GM21367 (cell line): ENCODE results near the gene PCSK5.

ENCODE experiments used
- ATAC-seq: cut with Tn5 transposase; IDR thresholded peaks from one replicate; pipeline ENCODE4 v1.9.1; 2021; ENCODE audit not compliant: unreplicated experiment

The PCSK5 gene

GRCh38 chr9:75998096-75998780 lies 107.8 kb downstream of the PCSK5 start:
- no peak for ATAC-seq

GRCh38 chr9:76001459-76001858 lies 111.0 kb downstream of the PCSK5 start:
- ATAC-seq = no peak

GRCh38 chr9:76003041-76003440 lies 112.6 kb downstream of the PCSK5 start:
- no peak for ATAC-seq

GRCh38 chr9:76004526-76004925 lies 114.1 kb downstream of the PCSK5 start:
- ATAC-seq = peak; percentile 58

GRCh38 chr9:76007935-76008334 lies 117.5 kb downstream of the PCSK5 start:
- ATAC-seq = no peak

- no peak for ATAC-seq
These were observed 123.3 kb downstream of the PCSK5 start for GRCh38 chr9:76013809-76014208.

GRCh38 chr9:76018235-76018634 lies 127.8 kb downstream of the PCSK5 start:
- ATAC-seq = no peak

GRCh38 chr9:76018761-76019160 lies 128.3 kb downstream of the PCSK5 start:
- ATAC-seq = no peak

- no peak for ATAC-seq
These were observed 130.2 kb downstream of the PCSK5 start for GRCh38 chr9:76020652-76021051.

GRCh38 chr9:76022317-76022716 lies 131.8 kb downstream of the PCSK5 start:
- no peak for ATAC-seq

- ATAC-seq = no peak
These were observed 133.3 kb downstream of the PCSK5 start for GRCh38 chr9:76023715-76024195.

- ATAC-seq = no peak
These were observed 134.8 kb downstream of the PCSK5 start for GRCh38 chr9:76025286-76025685.

GRCh38 chr9:76026796-76027195 lies 136.3 kb downstream of the PCSK5 start:
- no peak for ATAC-seq

GRCh38 chr9:76027416-76027815 lies 136.9 kb downstream of the PCSK5 start:
- no peak for ATAC-seq

- no peak for ATAC-seq
These were observed 137.4 kb downstream of the PCSK5 start for GRCh38 chr9:76027861-76028260.

- ATAC-seq = no peak
These were observed 141.7 kb downstream of the PCSK5 start for GRCh38 chr9:76032038-76032796.

- no peak for ATAC-seq
These were observed 142.4 kb downstream of the PCSK5 start for GRCh38 chr9:76032797-76033373.

- no peak for ATAC-seq
These were observed 143.6 kb downstream of the PCSK5 start for GRCh38 chr9:76034049-76034448.

GRCh38 chr9:76036762-76037161 lies 146.3 kb downstream of the PCSK5 start:
- ATAC-seq = no peak

GRCh38 chr9:76037587-76038225 lies 147.2 kb downstream of the PCSK5 start:
- no peak for ATAC-seq

- ATAC-seq = no peak
These were observed 148.0 kb downstream of the PCSK5 start for GRCh38 chr9:76038431-76038830.
